DND-41 (cell line): ENCODE data around the gene IL4.

Experiments
- ATAC-seq: fragments of 200-7000 bp; cut with Tn5 transposase; 3 replicates; pipeline ENCODE4 v1.9.1; 2021; ENCODE audit warnings: low read depth; ENCODE audit not compliant: insufficient read depth
- DNase-seq: peaks from one replicate; pipeline ENCODE4 v3.0.0-alpha.2; 2020
- H2AFZ ChIP-seq: 2 replicates; pipeline ENCODE4 v1.6.0; 2012; ENCODE audit warnings: low read depth, low read length
- H3K27ac ChIP-seq: 2 replicates; pipeline ENCODE4 v1.5.1; 2012; ENCODE audit warnings: low read length, inconsistent platforms
- H3K27me3 ChIP-seq: fragments of 200-600 bp; sonication (generic); 2 replicates; pipeline ENCODE4 v1.6.0; 2012; ENCODE audit warnings: low read length, mild to moderate bottlenecking, inconsistent platforms; ENCODE audit not compliant: insufficient read depth, poor library complexity
- H3K36me3 ChIP-seq: 2 replicates; pipeline ENCODE4 v1.5.1; 2012; ENCODE audit warnings: low read length, inconsistent platforms; ENCODE audit not compliant: insufficient read depth
- H3K4me1 ChIP-seq: 2 replicates; pipeline ENCODE4 v1.5.1; 2012; ENCODE audit warnings: mild to moderate bottlenecking, low read length; ENCODE audit not compliant: insufficient read depth
- H3K4me2 ChIP-seq: 2 replicates; pipeline ENCODE4 v1.6.0; 2012; ENCODE audit warnings: mild to moderate bottlenecking, moderate library complexity, low read length, inconsistent platforms; ENCODE audit not compliant: insufficient read depth
- H3K4me3 ChIP-seq, 2 experiments: fragments of 200-600 bp in 1 of 2; shearing (Covaris generic) in 1 of 2; 2 replicates each; pipeline ENCODE4 v1.5.1; 2012 to 2016; ENCODE audit warnings: inconsistent platforms in 2 of 2, low read length in 2 of 2, mild to moderate bottlenecking in 2 of 2, low read depth in 1 of 2, moderate library complexity in 1 of 2
- H3K79me2 ChIP-seq: 2 replicates; pipeline ENCODE4 v1.6.0; 2012; ENCODE audit warnings: low read length, inconsistent platforms; ENCODE audit not compliant: insufficient read depth
- H3K9ac ChIP-seq: 2 replicates; pipeline ENCODE4 v1.6.0; 2012; ENCODE audit warnings: low read depth, mild to moderate bottlenecking, inconsistent platforms, low read length, moderate library complexity
- H3K9me3 ChIP-seq: 2 replicates; pipeline ENCODE4 v1.5.1; 2012; ENCODE audit warnings: low read length, moderate library complexity, mild to moderate bottlenecking, inconsistent platforms; ENCODE audit not compliant: insufficient read depth, severe bottlenecking
- H4K20me1 ChIP-seq: 2 replicates; pipeline ENCODE4 v1.6.0; 2012; ENCODE audit warnings: low read length; ENCODE audit not compliant: insufficient read depth
- CTCF ChIP-seq: IDR thresholded peaks from 2 replicates; pipeline ENCODE4 v1.5.1; 2012; ENCODE audit warnings: borderline replicate concordance, low read length, moderate library complexity, mild to moderate bottlenecking; ENCODE audit not compliant: poor library complexity, severe bottlenecking; ENCODE audit errors: extremely low read depth
- EZH2 ChIP-seq: IDR thresholded peaks from 3 replicates; pipeline ENCODE4 v1.6.1; 2012; ENCODE audit warnings: borderline replicate concordance, low read depth, mild to moderate bottlenecking, moderate library complexity, low read length, inconsistent platforms; ENCODE audit not compliant: severe bottlenecking

Gene IL4

DNA sequence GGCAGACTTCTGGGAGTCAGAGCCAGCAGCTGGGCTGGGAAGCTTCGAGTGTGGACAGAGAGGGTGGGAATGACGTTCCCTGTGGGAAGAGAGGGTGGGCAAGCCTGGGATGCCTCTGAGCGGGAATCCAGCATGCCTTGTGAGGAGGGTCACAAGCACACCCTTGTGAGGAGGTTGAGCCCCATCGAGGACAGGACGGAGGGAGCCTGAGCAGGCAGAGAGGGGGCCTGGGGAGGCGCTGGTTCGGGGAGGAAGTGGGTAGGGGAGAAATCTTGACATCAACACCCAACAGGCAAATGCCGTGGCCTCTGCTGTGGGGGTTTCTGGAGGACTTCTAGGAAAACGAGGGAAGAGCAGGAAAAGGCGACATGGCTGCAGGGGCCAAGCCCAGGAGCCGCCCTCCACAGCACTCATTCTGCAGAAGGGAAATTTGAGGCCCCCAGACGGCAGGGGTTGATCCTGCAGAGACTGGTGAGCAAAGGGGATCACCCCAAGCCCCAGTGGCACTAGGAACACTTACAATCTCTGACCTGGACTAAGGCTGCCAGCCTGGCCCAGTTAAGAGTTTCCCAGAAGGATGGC is 16.9 kb upstream of the IL4 start:
- Histone ChIP-seq H3K79me2 (no peaks in the 10 kb centered on the region), H3K4me3 (no peak overlapping the region), H3K4me2 (no peak overlapping the region), H3K36me3 (no peaks in the 10 kb centered on the region), H3K4me1 (no peaks in the 10 kb centered on the region), H4K20me1 (no peaks in the 10 kb centered on the region), H3K27me3 (no peaks in the 10 kb centered on the region), H3K27ac (no peak overlapping the region), H3K9me3 (no peaks in the 10 kb centered on the region), H2AFZ (no peak overlapping the region), H3K9ac (no peak overlapping the region)
- DNase-seq = no peak
- no peak for ATAC-seq
- TF ChIP-seq CTCF (no peak), EZH2 (no peak)

DNA sequence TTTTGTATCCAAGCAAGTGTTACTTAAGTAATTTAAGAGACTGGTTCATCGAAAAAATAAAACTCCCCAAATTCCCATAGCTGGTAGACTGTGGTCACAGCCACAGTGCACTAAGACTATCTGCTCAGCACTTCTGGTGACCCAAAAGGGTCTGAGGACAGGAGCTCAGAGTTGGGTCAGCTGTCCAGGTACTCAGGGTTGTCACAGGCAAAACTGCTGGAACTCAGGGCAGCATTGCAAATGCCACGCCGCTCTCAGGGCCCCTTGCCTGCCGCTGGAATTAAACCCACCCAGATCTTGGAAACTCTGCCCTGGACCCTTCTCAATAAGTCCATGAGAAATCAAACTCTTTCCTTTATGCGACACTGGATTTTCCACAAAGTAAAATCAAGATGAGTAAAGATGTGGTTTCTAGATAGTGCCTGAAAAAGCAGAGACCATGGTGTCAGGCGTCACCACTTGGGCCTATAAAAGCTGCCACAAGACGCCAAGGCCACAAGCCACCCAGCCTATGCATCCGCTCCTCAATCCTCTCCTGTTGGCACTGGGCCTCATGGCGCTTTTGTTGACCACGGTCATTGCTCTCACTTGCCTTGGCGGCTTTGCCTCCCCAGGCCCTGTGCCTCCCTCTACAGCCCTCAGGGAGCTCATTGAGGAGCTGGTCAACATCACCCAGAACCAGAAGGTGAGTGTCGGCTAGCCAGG is 16.0 kb upstream of the IL4 start, which contains the start of gene IL13:
Gene IL13 (plus strand): TSS at position 498 of the 705 bp plus-strand sequence. CDS start 14 bp downstream, at position 512.
- Histone ChIP-seq H3K9ac (no peak within 1 kb of the TSS), H2AFZ (no peak within 1 kb of the TSS), H3K27ac (no peak within 1 kb of the TSS), H4K20me1 (no peaks in the 10 kb centered on the region), H3K27me3 (no peaks in the 10 kb centered on the region), H3K4me3 (no peak within 1 kb of the TSS), H3K4me1 (0 out of 2 replicates have a peak, but pooled peaks cover under 1% of the 10 kb centered on the region), H3K79me2 (no peaks in the 10 kb centered on the region), H3K9me3 (no peaks in the 10 kb centered on the region), H3K36me3 (no peaks in the 10 kb centered on the region), H3K4me2 (no peak within 1 kb of the TSS)
- TF ChIP-seq EZH2 = no peak
- no peak for TF ChIP-seq CTCF
- ATAC-seq (no peak), DNase-seq (no peak)

DNA sequence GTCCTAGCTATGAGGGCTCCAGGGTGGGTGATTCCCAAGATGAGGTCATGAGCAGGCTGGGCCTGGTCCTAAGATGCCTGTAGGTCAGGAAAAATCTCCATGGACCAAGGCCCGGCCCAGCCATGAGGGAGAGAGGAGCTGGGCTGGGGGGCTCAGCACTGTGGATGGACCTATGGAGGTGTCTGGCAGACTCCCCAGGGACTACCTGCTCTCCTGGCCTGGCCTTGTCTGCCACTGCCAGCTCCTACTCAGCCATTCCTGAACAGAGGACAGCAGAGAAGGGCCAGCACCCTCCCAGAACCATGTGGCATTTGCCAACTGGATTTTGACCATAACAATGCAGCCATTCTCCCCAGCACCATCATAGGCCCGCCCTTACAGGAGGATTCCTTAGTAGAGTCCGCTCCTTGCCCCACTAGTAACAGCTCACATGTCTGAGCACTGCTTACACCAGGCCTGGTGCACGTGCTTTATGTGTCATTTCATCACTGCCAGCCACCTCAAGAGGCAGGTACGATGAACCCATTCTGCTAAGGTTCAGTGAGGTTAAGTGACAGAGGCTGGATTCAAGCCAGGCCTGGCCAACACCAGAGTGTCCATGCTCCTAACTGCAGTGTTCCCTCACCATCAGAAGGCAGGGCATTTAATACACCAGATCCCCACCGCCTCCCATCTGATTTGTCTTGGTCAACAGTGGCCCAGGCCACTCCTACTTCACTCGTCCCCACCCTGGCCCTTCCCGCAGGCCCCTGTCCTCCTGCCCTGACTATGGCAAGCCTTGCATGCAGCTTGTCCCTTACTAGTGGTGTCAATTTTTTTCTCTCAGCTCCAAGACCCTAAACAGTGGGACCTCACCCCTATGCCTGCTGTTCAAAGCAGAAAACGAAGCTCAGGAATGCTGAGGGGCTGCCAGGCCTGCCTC is 15.1 kb upstream of the IL4 start:
- Histone ChIP-seq H2AFZ (no peak overlapping the region), H4K20me1 (no peaks in the 10 kb centered on the region), H3K36me3 (no peaks in the 10 kb centered on the region), H3K9me3 (no peaks in the 10 kb centered on the region), H3K27me3 (no peaks in the 10 kb centered on the region), H3K79me2 (no peaks in the 10 kb centered on the region), H3K9ac (no peak overlapping the region), H3K4me3 (no peak overlapping the region), H3K27ac (no peak overlapping the region), H3K4me1 (0 out of 2 replicates have a peak, but pooled peaks cover 3% of the 10 kb centered on the region), H3K4me2 (no peak overlapping the region)
- TF ChIP-seq EZH2 (no peak), CTCF (no peak)
- ATAC-seq (no peak), DNase-seq (no peak)
